SH-SY5Y (cell line): ENCODE data around the gene LRP1-AS.

ENCODE experiments used
- GATA2 ChIP-seq: IDR thresholded peaks from 2 replicates; pipeline ENCODE4 v1.6.1; 2011; ENCODE audit warnings: mild to moderate bottlenecking, low read depth, low read length
- GATA3 ChIP-seq: IDR thresholded peaks from 2 replicates; pipeline ENCODE4 v1.6.1; 2011; ENCODE audit warnings: low read depth, mild to moderate bottlenecking, low read length, moderate library complexity

DNA sequence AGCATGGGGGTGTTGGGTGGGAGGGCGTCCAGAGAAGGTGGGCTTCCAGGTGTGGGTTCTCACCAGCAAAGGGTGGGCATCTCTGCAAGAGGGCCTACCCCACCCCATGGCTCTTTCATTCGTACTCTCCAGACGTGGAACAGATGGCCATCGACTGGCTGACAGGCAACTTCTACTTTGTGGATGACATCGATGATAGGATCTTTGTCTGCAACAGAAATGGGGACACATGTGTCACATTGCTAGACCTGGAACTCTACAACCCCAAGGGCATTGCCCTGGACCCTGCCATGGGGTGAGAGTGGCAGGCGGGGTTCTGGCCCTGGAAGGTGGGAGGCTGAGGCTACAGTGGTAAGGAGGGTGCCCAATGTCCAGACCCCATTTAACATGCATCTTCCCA is 6.7 kb upstream of the LRP1-AS start:
- peak; percentile 90 for TF ChIP-seq GATA2
- TF ChIP-seq GATA3 = 0 out of 2 replicates have a peak, but pooled peaks have one; percentile 26
